ENCODE data around the gene ASTN2. TPM values are rescaled to one million over a fixed set of nuclear protein-coding genes. Genes with fewer than 3 reads are reported as not detected.

Gene ASTN2
- polyA plus RNA-seq, 2 of the 4 experiments (the other 2 are of a cell fraction) = 5.8 to 11.6 TPM

DNA sequence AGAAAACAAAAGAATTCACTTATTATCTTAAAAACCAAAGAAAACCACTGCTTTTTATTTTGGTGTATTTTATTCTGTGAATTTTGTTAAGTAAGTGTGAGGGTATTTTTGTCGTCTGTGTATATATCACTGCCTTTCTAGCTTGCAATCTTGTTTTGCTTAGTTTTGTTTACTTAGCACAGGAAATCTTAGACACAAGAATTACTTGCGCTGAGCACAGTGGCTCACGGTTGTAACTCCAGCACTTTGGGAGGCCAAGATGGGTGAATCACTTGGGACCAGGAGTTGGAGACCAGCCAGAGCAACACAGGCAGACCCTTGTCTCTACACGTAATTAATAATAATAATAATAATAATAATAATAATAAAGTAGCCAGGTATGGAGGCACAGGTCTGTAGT lies 1030.9 kb downstream of the ASTN2 start (continued):
- TF ChIP-seq, protein P1, sequence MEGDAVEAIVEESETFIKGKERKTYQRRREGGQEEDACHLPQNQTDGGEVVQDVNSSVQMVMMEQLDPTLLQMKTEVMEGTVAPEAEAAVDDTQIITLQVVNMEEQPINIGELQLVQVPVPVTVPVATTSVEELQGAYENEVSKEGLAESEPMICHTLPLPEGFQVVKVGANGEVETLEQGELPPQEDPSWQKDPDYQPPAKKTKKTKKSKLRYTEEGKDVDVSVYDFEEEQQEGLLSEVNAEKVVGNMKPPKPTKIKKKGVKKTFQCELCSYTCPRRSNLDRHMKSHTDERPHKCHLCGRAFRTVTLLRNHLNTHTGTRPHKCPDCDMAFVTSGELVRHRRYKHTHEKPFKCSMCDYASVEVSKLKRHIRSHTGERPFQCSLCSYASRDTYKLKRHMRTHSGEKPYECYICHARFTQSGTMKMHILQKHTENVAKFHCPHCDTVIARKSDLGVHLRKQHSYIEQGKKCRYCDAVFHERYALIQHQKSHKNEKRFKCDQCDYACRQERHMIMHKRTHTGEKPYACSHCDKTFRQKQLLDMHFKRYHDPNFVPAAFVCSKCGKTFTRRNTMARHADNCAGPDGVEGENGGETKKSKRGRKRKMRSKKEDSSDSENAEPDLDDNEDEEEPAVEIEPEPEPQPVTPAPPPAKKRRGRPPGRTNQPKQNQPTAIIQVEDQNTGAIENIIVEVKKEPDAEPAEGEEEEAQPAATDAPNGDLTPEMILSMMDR (IDR thresholded peaks at IDR 0.05) = no peak
- TF ChIP-seq, protein P2, sequence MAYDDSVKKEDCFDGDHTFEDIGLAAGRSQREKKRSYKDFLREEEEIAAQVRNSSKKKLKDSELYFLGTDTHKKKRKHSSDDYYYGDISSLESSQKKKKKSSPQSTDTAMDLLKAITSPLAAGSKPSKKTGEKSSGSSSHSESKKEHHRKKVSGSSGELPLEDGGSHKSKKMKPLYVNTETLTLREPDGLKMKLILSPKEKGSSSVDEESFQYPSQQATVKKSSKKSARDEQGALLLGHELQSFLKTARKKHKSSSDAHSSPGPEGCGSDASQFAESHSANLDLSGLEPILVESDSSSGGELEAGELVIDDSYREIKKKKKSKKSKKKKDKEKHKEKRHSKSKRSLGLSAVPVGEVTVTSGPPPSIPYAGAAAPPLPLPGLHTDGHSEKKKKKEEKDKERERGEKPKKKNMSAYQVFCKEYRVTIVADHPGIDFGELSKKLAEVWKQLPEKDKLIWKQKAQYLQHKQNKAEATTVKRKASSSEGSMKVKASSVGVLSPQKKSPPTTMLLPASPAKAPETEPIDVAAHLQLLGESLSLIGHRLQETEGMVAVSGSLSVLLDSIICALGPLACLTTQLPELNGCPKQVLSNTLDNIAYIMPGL (CRISPR knock-in tag; IDR thresholded peaks at IDR 0.05; ENCODE audit: borderline replicate concordance) = no peak
- TF ChIP-seq RCOR1 (IDR thresholded peaks at IDR 0.05; ENCODE audit: low read depth, low read length) (no peak), CBX2 (IDR thresholded peaks at IDR 0.05; ENCODE audit: borderline replicate concordance, low read depth) (no peak), ZFP36 (IDR thresholded peaks at IDR 0.05; ENCODE audit: borderline replicate concordance, partially characterized antibody) (no peak), ZSCAN20 (CRISPR knock-in tag; IDR thresholded peaks at IDR 0.05) (no peak)

DNA sequence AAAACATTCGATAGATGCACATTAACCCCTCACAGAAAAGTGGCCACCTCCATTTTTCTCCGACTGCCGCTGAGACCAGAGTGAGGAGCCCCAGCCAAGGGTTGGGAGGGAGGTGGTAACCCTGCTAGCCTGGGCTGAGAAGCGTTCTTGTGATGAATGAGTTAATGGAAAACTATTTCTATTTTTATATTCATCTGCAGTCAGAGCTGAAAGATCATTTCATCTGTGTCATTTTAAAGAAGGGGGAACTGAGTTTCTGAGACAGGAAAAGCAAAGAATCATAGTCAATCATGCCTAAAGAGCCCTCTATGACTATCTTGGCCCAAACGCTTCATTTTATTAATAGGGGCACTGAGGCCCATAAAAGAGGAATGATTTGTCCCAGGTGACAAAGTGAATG lies 1031.7 kb downstream of the ASTN2 start:
- WGBS (ENCODE audit: missing lambda C conversion rate) = 76% methylated on average over 5 of the region's 5 CpGs
- Histone ChIP-seq H3K4me3 (no peak overlapping the region), H3K4me1 (peaks cover 74% of the 10 kb centered on the region), H3K9me3 (no peaks in the 10 kb centered on the region), H3K4me2 (no peak overlapping the region), H3K27ac (peak overlapping the region in 1 of 2 experiments; percentile 51; a peak in 3 of 6 replicates)
- FAIRE-seq = no peak
- ATAC-seq = no peak
- no peak for TF ChIP-seq RCOR1 (IDR thresholded peaks at IDR 0.05; ENCODE audit: low read depth, low read length)
- TF ChIP-seq, protein P3, sequence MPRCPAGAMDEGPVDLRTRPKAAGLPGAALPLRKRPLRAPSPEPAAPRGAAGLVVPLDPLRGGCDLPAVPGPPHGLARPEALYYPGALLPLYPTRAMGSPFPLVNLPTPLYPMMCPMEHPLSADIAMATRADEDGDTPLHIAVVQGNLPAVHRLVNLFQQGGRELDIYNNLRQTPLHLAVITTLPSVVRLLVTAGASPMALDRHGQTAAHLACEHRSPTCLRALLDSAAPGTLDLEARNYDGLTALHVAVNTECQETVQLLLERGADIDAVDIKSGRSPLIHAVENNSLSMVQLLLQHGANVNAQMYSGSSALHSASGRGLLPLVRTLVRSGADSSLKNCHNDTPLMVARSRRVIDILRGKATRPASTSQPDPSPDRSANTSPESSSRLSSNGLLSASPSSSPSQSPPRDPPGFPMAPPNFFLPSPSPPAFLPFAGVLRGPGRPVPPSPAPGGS (IDR thresholded peaks at IDR 0.05) = no peak
- TF ChIP-seq, protein P4, sequence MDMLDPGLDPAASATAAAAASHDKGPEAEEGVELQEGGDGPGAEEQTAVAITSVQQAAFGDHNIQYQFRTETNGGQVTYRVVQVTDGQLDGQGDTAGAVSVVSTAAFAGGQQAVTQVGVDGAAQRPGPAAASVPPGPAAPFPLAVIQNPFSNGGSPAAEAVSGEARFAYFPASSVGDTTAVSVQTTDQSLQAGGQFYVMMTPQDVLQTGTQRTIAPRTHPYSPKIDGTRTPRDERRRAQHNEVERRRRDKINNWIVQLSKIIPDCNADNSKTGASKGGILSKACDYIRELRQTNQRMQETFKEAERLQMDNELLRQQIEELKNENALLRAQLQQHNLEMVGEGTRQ (IDR thresholded peaks at IDR 0.05) = no peak
- CTCF ChIA-PET = interaction anchor here (1.9 kb wide), 1 partner anchor 8 kb away, joined by 5 read pairs; no protein-coding TSS in a partner anchor
- no peak for DNase-seq (ENCODE audit: low read depth in 1 of 2, low spot score in 1 of 2)
- POLR2A ChIA-PET = no interaction called here

DNA sequence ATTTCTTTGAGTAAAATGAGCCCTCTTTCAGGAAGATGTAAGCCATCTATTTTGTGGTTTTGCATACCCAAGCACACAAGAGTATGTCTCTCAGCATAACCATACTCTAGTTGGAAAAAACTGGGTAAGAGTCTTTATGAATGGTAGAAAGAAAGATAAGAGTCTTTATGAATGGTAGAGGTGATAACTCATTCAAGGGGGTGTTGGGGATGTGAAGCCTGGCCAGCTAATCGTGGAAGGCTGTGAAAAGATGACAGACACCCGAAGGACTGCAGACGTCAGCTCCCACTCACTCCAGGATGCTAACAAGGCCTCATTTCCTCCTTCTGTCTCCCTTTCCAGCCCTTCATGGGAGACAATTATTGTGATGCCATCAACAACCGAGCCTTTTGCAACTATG lies 1032.8 kb downstream of the ASTN2 start:
- FAIRE-seq (no peak), DNase-seq (ENCODE audit: low read depth in 1 of 2, low spot score in 1 of 2) (no peak), ATAC-seq (no peak)
- TF ChIP-seq, protein P5, sequence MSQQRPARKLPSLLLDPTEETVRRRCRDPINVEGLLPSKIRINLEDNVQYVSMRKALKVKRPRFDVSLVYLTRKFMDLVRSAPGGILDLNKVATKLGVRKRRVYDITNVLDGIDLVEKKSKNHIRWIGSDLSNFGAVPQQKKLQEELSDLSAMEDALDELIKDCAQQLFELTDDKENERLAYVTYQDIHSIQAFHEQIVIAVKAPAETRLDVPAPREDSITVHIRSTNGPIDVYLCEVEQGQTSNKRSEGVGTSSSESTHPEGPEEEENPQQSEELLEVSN (IDR thresholded peaks at IDR 0.05; ENCODE audit: borderline replicate concordance, low read depth) = no peak
- TF ChIP-seq EHF (CRISPR knock-in tag; IDR thresholded peaks at IDR 0.05) = no peak
- no peak for TF ChIP-seq CHD4 (IDR thresholded peaks at IDR 0.05; ENCODE audit: borderline replicate concordance)
- TF ChIP-seq TFCP2L1 (CRISPR knock-in tag; IDR thresholded peaks at IDR 0.05) = no peak
- no peak for TF ChIP-seq FOSB (CRISPR knock-in tag; IDR thresholded peaks at IDR 0.05)
- no peak for TF ChIP-seq FOXS1 (CRISPR knock-in tag; IDR thresholded peaks at IDR 0.05)
- TF ChIP-seq HDAC2 (IDR thresholded peaks at IDR 0.05) = no peak
- TF ChIP-seq SMC3 (IDR thresholded peaks at IDR 0.05) = no peak
- CTCF ChIA-PET = interaction anchor here (1.9 kb wide), 1 partner anchor 9 kb away, joined by 5 read pairs; no protein-coding TSS in a partner anchor
- POLR2A ChIA-PET = no interaction called here
- Histone ChIP-seq H3K4me3 (no peak overlapping the region), H3K4me2 (no peak overlapping the region), H3K4me1 (peaks cover 74% of the 10 kb centered on the region), H3K27ac (peak overlapping the region in 1 of 2 experiments; percentile 51; a peak in 2 of 6 replicates), H3K9me3 (no peaks in the 10 kb centered on the region)
- 89% methylated on average over 4 of the region's 4 CpGs for WGBS (ENCODE audit: missing lambda C conversion rate)
